IPS DF 4.7 (cell line): Measurements from ENCODE around the gene NEDD4L.
"Not testable (repeated sequence)": the region's sequence is repeated elsewhere in the genome, so short reads cannot be mapped to it uniquely, and the experiment has no call there.

Experiments used
- DNase-seq: peaks from one replicate; pipeline ENCODE4 v3.0.0-alpha.2; 2013; ENCODE audit warnings: low spot score; ENCODE audit errors: extremely low read depth

NEDD4L gene

DNA sequence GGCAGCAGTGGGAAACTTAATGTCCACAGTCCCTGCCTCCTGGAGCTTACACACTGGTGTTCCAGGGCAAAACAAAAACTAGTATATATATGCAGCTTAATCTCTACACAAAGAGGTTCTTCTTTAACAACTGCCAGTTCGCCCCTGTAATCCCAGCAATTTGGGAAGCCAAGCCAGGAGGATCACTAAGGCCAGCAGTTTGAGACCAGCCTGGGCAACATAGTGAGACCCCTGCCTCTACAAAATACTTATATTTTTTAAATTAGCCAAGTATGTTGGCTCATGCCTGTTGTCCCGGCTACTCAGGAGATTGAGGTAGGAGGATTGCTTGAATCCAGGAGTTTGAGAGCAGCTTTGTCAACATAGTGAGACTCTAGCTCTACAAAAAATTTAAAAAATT, 17.2 kb upstream of the NEDD4L start:
- DNase-seq = no peak

DNA sequence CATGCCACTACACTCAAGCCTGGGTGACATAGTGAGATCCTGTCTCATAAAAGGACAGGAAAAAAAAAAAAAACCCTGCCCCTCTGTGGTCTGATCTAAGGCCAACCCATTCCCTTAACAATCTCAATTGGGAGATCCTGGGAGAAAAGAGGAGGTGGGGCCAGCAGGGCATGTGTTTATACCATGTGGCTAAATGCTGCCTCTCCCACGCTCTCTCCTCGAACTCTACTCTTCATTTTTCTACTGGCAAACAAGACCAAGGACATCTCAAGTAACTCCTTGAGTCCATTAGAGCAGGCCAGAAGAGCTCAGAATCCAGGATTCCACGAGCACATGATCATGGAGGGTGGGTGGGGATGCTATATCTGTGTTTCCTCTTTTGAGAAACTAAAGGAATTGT, 16.7 kb upstream of the NEDD4L start:
- no peak for DNase-seq

DNA sequence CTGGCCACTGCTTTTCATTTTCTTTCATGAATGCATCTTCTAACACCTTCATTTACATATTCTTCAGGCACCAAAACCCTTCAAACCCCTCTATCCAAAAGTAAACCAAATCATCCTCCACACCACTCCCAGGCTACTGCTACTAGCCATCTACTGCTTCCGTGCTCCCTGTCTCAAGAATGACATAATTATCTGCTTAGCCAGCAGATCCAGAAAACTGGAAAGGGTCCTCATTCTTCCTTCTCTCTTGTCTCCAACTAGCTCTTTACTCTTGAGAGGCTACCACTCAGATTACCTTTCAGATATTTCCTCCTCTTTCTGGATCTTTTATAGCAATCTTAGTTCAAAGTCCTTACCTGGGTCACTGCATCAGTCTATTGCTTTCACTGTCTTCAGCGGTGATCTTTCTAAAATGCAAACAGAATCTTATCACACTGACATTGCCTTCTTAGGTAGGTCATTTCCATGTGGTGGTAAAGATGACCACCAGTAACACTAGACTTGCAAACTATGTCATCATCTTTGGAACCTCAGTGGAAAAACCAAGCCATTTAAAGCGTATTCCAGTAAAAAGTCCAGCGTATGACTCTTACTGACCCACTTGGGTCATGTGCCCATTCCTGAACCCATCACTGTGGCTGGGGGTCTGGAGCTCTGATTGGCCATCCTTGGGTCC, 15.8 kb upstream of the NEDD4L start:
- no peak for DNase-seq

DNA sequence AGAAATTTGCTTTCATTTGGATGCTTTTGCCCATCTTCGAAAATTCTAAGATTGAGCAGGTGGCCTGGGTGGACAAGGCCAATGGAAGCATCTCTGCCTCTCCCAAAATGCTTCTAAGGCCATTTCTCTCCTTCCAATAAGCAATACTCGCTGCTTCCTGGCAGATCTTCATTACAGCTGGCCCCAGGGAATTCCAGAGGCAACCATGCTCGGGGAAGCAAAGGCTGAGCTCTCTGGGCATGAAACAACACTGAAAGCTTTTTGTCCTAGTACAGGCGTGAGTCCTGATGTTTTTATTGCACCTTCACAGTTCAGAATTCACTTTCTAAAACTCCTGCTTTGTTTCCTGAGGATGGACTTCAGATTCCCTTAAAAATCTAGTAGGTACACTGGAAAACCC, 11.8 kb upstream of the NEDD4L start:
- DNase-seq = no peak

DNA sequence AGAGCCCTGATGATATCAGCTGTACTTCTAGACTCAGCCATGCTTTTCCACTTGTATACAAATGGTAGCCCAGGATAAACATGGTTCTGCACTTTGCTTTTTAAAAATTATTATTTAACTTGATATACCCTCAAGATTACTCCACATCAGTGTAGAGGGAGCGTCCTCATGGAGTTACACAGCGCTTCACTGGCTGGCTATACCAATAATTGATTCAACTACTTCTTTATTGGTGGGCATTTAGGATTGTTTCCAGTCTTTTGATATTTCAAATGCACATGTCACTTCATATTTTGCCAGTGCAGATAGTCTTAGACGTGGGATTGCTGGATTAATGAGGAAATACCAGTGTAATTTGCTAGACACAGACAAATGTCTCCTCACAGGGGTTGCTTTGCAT, 10.8 kb upstream of the NEDD4L start:
- DNase-seq = no peak

DNA sequence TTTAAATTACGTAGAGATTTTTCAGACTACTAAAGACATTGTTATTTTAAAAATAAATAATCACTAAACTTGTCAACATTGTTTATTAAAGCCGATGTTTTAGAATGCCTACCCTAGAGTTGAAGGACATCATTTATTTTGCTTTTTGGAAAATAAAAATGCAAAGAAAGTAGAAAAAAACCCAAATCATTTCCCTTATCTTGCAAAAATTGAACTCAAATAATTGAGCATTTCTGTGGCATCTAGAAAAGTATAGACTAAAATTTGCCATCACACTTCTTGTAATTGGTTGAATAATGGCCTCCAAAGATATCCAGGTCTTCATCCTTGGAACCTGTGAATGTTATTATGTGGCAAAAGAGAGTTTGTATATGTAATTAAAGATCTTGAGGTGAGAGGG, 9.7 kb upstream of the NEDD4L start:
- no peak for DNase-seq

DNA sequence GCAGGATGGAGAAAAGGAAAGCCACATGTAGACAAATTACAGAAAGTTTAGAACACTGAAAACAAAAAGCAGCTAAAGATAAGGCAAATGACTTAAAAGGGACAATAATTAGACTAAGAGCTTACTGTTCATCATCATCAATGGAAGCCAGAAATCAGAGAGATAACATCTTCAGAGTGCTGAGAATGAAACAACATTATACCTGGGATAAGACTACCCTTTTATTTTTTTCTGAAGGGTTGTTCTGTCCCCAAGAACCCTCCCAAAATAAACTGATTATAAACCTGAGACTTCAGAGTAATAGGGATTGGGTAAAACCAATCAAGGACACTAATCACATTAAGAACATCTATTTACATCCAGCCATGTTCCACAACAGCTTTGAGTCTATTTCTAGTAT, 6.9 kb upstream of the NEDD4L start:
- no peak for DNase-seq

DNA sequence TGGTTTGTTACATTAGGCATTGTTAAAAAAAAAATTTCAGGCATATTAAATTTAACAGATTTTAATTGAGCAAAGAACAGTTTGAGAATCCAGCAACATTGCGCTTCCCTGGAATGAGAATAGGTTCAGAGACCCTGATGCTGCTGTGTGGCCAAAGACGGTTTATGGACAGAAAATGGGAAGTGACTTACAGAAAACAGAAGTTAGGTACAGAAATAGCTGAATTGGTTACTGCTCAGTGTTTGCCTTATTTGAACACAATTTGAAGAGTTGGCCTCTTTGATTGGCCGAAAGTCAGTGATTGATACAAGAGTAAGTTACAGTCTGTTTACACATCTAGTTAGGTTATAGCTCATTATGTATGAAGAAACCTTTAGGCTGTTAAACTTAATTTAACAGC, 6.0 kb upstream of the NEDD4L start:
- no peak for DNase-seq

DNA sequence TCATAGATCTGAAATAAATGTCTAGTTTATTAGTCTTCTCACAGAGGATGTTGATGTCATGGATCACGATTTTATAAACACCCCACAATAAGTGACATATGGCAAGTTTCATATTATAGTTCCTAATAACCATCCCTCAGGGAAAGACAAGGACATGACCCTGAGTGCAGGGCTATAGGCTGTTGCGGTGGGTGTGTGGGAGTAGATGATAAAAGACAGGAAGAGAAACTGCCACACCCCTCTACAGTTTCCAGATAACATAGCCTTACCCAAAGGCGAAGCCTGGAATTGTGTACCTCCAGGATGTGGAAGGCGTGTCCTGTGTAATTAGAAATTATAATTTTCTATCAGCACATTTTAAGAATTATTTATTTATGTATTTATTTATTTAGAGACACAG, 2.4 kb upstream of the NEDD4L start:
- DNase-seq = no peak

DNA sequence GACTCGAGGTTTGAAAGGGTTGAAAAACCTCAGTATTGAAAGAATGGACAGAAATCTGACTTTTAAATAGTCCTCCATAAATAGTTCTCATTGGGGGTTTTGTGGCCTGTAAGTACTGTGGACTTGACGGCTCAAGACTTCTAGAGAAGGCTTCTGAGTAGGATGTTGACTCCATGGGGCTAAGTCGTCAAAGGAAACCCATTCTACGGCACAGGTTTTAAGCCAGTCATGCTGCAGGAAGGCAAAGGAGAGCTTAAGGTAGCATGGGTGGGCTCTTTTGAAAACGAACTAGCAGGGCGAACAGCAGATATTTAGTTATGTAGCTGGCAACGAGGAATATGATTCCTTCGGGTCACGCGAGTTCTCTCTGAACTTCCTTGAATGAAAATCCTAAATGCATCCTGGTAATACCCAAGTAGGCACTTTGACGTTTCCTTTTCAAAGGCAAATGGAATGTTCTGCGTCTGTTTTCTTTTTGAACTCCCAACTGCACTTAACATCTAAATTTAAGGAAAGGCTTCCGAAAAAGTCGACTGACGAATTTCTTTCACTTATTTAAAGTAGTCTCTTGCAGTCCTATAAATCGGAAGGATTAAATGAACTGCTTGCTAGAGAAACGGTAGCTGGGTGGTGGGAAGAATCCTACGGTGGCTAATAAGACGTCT, 1.1 kb upstream of the NEDD4L start:
- no peak for DNase-seq

DNA sequence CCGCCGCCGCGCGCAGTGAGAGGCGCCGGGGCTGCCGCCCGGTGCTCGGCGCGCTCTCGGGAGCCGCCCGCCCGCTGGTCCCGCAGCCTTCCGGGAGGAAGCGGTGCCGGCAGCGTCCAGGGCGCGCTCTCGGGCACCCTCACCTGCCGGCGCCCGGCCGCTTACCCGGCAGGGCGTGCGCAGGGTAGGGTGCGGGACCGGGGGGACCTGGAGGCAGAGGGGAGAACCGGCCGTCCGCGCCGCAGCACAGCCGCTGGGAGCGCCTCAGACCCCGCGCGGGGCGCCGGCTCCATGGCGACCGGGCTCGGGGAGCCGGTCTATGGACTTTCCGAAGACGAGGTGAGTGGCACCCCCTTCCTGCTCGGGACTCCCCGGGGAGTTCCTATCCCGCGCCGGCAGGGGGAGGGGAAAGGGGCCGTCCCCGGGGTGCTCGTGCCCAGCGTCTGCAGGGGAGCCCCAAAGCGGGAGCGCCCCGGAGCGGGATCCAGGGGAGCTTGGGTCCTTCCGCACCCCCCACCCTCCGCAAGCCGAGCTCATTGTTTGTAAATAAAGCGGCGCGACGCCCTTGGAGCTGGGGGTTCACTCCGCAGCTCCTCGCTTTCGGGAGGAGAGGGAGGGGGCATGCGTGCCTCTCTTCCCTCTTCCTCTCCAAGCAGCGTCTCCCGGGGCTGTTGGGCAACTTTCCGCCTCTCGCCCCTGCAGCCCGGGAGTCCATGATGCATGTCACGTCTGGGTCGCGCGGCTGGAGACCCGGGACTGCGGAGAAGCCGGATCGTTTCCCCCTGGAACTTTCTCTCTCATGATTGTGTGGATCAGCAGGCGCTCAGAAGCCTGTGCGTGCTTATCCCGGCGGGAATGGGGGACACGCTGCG, 580 bp downstream of the NEDD4L start:
- DNase-seq = no peak

DNA sequence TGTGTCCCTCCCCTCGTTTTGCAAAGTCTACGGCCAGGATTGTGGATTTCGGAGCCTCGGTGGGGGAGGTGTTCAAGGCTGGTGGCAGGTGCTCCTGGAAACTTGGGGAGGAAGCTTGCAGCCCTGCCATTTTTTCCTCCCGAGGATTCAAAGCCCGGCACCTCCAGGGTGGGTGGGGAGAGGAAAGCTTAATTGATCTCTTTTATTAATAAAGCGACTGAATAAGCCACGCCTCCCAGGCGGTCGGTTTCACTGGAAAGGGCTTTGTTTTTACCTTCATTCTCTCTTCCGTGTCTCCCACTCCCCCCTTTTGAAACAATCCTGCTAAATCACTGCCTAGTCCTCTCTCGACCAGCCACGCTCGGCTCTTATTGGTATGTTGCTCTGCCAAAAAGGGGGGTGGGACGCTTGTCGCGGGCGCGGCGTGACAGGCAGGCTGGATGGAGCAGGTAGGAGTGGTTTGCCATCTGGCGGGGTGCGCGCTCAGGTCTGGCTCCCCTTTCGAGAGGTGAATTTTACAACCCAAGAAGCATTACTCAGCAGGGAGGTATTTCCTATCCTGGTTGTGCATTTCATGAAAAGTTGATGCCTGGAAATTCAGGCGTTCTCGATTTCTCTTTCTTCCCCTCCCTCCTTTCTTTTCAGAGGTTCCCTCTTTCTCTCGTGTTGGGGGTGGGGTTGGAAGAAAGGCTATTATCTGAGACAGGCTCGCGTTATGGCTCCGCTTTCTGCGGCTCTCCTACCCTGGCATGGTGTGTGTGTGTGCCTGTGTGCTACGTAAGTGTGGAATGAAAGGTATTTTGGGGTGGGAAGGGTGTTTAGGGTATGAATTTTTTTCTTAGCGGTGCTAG, 1.4 kb downstream of the NEDD4L start:
- DNase-seq = no peak

DNA sequence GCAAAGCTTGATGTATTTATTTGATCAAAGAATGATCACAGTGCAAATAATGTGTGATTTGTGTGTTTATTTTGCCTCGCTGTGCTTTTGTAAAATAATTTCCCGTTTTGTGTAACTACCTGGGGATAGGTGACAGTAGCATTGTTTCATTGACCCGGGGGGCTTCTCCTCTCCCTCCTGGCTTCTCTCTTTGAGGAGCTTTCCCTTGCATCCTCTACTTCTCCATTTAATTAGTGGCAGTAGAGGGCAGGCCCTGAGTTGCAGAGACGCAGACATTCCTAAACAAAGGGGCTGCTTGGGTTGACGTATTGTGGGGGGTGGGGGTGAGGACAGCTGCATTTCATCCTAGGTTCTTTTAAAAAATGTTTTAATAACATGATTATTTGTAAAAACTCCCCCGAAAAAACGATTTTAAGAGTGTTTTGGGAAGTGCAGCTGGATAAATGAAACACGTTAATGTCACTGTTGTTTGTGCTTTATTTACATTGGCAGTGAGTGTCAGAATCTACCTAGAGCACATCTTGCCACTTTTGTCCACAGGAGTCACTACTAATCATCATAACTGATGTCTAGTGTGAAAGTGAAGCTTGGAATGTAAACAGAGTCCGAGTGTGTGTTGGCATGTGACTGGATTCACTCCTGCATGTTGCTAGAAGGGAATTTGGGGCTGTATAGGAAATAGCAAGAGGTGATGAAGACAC, 2.2 kb downstream of the NEDD4L start:
- DNase-seq = no peak

DNA sequence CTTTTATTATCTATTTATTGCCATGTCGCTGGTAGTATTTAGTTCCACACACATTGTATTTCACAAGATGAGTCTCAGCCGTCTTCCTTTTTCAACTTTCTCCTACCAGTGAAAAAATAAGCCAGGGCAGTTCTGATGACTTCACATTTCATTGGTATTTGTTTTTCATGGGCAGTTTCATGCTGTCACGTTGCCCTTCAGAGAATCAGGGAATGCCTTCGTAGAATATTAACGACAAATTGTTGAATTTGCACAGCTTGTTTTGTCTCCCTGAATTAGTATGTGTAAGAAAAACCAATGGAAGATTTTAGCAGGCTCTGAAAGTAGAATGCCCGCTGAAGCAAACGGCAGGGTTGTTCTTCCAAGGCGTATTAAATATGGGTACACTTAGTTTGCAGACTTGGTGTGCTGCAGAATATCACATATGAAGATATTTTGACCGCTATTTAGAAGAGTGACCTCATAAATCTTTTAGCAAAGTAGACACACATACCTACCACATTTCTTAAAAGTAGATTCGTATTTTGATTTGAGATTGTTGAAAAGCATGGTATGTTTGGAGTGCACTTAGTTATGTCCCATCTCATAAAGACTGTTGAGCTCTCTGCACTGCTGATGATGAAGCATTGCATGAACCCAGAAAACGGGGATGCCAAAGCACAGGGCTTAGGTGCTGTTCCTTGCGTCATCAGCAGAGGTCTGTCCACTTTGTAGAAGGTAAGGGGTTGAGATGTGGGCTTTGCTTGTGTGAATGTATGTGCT, 2.9 kb downstream of the NEDD4L start:
- no peak for DNase-seq

DNA sequence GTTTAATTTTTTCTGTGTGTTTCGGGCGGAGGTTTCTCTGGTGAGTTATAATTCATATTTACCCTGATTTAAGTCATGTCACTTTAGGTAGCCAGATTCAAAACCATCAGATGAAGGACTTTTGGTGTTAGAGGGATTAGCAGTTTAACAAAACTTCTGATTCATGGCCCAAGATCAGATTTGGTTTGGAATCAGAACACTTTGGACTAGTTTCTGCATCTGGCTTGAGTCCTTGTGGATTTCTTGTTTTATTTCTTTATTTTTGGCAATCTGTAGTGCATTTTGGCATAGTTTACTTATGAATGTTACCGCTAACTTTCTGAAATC, 3.5 kb downstream of the NEDD4L start:
- no peak for DNase-seq

DNA sequence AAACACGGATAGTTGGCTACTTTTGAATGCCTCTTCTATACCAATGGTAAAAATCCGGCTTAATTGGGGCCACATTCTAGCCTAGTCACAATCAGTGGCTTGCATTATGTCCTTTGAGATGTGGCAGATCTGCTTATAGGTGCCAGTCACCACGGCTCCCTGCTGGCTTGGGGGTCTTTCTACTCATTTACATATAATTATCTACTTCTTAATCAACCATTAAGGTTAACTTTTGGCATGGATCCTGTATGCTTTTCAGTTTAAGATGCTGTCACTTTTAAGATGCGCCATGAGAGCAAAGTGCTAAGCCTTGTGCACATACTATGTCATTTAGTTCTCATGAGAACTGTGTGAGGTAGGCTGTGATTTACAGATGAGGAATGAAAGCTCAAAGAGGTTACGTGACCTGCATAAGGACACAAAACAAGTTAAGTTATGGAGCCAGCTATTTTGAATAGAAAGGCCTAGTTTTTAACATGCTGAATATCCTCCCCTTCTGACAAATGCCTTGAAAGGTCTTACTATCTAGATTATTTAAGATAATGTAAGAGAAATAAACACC, 4.1 kb downstream of the NEDD4L start:
- DNase-seq = no peak

DNA sequence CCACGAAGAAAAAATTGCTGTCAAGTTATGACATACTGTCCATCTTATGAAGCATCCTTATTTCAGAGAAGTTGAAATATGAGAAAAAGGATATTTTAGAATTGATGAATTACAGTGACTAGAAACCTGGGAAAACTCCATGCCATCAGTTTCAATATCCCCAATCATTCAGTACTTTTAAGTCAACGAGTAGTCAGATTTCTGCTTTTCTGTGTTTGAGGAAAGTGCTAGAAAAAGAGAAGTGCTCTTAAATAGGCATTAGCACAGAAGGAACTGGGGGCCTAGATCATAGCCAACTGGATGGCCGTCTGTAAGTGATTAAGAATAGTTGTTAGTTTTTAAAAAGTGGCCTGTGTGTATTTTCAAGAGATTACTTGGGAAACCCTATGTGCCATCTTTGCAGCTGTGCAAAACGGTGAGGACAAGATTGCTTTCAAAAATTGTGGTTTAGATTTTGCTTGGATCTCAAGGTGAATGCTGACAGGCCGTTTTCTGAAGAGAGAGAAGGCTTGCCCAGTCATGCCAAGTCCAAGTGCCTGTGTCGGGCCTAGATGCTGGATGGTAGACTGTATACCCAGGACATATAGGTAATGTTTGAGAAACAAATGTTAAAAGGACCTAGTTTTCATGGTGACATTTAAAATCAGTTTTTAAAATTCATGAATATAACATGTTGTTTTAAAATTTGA, 5.1 kb downstream of the NEDD4L start:
- DNase-seq = no peak

DNA sequence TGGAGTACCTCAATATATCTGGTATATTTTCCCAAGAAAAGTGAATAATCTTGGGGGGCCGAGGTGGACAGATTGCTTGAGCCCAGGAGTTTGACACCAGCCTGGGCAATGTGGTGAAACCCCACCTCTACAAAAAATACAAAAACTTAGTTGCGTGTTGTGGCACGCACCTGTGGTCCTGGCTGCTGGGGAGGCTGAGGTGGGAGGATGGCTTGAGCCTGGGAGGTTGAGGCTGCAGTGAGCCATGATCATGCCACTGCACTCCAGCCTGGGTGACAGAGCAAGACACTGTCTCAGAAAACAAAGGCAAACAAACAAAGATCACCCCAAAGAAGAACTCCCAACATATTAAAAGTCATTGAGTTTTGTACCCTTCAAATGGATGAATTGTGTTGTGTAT, 6.9 kb downstream of the NEDD4L start:
- not testable (repeated sequence) for DNase-seq

DNA sequence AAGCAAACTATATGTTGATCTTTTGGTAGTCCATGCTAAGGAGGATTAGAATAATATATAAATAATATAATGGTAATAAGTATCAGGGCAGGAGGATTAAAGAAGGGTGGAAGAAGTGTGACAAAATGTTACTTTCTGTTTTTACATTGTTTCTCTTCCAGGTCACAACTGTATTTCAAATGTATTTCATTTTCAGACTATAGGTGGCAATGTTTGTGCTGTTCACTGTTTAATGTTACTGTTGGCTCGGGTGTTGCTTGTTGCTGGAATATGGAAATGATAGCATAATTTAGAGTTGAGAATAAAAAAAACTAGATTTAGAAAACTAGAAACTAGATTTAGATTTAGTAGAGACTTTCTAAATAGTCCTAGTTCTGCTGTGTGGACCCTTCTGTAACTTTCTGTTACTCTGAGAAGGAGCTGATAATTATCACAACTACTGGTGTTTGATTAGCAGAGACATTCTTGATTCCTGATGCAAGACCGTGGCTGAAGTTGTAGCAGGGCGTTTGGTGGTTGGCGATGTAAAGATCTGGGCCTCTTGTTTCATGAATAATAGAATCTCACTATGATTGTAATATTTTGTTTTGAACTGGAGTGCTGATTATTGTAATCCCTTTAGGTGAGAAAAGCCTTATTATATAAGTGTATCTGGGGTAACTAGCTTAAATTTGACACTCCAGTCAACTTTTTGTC, 7.9 kb downstream of the NEDD4L start:
- no peak for DNase-seq
